GM10248 (cell line): Measurements from ENCODE around the gene ATP8B3.

Experiments
- CTCF ChIA-PET: fragments of 300-600 bp; sonication (Branson Sonifier 250); formaldehyde crosslinking; extraction: SDS; loops from one replicate; lab custom pipeline; 2021; ENCODE audit warnings: antibody characterized with exemption; lab: Yijun Ruan, JAX
- POLR2A ChIA-PET: fragments of 350-650 bp; sonication (Branson Sonifier 250); formaldehyde crosslinking; extraction: SDS; loops from one replicate; lab custom pipeline; 2020; ENCODE audit warnings: antibody characterized with exemption; lab: Yijun Ruan, JAX
- DNase-seq: peaks from one replicate; pipeline ENCODE4 v3.0.0; 2012; ENCODE audit errors: extremely low spot score
- TF ChIP-seq, protein P1 (sequence below): IDR thresholded peaks from 2 replicates; pipeline ENCODE4 v1.5.1; 2012; ENCODE audit warnings: mild to moderate bottlenecking, low read depth; ENCODE audit errors: extremely low read depth, missing control alignments, control extremely low read depth

The ATP8B3 gene

DNA sequence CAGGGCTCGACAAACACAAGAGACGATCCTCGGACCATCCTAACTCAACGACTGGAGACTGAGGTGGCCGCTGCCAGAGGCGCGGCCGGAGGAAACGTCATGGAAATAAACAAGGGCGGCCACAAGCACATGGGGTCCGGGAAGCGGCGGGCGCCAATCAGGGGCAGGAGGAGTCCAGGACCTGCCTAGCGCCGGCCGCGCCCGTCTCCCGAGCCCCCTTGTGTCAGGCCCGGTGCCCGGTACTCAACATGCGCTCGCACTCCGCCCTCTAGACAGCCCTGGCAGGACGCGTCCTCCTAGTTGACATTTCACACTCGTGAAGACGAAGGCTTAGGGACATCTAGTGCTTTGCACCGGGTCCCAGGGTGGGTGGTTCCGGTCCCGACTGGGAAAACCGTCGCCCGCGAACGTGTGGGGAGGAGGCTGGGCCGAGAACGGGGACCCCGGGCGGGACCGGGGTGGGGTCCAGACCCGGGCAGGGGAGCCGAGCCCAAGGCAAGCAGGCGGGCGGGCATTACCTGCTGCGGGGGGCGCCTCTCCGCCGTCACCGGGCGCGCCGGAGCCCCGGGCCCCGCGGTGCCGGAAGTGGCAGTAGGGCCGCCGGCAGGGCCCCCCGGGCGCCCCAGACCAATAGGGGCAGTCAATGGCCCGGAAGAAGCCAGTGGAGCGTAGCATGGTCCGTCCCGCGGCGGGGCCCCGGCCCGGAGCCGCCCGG lies 35.8 kb upstream of the ATP8B3 start:
- ChIA-PET CTCF (interaction anchor here (1.1 to 2.4 kb wide), 4 partner anchors 10 to 175 kb away, joined by 3 to 21 read pairs (median 5); no protein-coding TSS in a partner anchor), POLR2A (no interaction called here)
- TF ChIP-seq, protein P1, sequence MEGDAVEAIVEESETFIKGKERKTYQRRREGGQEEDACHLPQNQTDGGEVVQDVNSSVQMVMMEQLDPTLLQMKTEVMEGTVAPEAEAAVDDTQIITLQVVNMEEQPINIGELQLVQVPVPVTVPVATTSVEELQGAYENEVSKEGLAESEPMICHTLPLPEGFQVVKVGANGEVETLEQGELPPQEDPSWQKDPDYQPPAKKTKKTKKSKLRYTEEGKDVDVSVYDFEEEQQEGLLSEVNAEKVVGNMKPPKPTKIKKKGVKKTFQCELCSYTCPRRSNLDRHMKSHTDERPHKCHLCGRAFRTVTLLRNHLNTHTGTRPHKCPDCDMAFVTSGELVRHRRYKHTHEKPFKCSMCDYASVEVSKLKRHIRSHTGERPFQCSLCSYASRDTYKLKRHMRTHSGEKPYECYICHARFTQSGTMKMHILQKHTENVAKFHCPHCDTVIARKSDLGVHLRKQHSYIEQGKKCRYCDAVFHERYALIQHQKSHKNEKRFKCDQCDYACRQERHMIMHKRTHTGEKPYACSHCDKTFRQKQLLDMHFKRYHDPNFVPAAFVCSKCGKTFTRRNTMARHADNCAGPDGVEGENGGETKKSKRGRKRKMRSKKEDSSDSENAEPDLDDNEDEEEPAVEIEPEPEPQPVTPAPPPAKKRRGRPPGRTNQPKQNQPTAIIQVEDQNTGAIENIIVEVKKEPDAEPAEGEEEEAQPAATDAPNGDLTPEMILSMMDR = no peak
- DNase-seq = no peak

DNA sequence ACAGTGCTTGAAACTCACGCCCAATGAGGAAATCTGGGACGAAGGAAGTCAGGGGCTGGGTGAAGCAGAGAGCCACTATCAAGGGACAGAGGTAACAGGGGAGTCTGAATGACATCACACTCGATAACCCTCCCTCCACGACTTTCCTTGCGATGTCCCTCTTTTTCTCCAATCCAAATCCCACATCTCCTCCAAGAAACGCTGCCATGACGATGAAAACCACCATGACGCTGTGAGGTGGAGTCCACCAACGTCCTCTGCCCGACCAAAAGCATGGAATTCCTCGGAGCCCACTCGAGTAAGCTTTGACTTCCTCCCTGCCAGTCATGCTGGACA lies 35.2 kb upstream of the ATP8B3 start:
- CTCF ChIA-PET = interaction anchor here (1.1 to 2.4 kb wide), 4 partner anchors 9 to 175 kb away, joined by 3 to 21 read pairs (median 5); no protein-coding TSS in a partner anchor

DNA sequence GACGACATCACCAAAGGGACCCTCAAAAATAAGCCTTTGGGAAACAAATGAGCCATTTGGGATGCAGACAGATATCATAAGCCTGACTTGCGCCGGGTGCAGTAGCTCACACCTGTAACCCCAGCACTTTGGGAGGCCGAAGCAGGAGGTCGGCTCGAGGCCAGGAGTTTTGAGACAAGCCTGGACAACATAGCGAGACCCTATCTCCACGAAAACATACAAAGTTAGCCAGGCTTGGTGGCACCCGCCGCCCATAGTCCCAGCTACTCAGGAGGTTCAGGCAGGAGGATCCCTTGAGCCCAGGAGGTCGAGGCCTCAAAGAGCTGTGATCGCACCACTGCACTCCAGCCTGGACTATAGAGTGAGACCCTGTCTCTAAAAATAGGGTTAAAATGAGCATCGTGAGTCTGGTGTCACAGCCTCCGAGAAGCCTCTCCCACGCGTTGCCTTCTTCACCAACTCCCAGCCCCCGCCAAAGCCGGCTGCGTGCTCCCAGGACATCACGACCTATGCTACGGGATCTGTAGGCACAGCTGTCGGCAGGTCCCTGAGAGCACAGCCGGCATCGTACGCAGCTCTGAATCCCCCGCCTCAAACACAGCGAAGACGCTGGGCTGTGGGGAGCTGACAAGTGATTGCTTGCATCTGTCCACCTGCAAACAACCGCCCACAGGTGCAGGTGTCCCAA lies 34.6 kb upstream of the ATP8B3 start:
- ChIA-PET POLR2A (no interaction called here), CTCF (interaction anchor here (1.0 to 2.4 kb wide), 5 partner anchors 9 to 174 kb away, joined by 3 to 21 read pairs (median 5); no protein-coding TSS in a partner anchor)
- DNase-seq = no peak
- TF ChIP-seq, protein P1 = no peak

More for the DNA sequence above, 35.2 kb upstream of the ATP8B3 start:
- TF ChIP-seq, protein P1 = no peak
- no peak for DNase-seq
- POLR2A ChIA-PET = no interaction called here

DNA sequence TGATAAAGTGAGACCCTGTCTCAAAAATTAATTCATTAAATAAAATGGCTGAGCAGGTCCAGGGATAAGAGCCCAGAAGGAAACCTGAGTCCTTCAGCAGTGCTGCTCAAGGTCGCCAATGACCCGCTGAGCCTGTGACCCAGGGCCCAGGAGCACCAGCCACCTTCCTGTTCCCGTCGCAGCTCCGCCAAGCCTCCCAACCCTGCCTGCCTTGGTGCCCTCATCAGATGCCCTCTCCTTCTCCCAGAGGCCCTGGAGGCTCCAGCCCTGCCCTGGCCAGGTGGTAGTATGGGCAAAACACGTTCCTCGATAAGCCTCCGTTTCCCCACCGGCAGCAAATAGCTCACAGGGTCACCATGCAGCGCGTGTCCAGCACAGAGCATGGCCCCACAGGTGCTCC lies 33.6 kb upstream of the ATP8B3 start:
- no peak for DNase-seq
- TF ChIP-seq, protein P1 = no peak
- CTCF ChIA-PET = interaction anchor here (1.0 to 4.6 kb wide), 3 partner anchors 8 to 20 kb away, joined by 3 to 21 read pairs (median 19); no protein-coding TSS in a partner anchor
- POLR2A ChIA-PET = no interaction called here

DNA sequence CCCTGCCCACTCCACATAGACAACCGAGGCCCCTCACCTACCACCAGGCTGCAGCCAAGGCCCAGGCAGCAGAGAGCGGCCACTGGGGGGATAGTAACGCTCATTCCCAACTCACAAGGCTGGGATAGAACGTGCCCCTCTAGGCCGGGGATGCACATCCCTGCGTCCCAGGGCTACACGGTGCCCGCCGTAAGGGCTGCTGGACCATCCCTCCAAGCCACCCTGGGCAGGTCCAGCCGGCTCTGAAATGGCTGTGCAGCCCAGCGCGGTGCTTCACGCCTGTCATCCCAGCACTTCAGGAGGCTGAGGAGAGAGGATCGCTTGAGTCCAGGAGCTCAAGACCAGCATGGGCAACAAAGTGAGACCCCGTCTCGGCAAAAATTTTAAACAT lies 33.0 kb upstream of the ATP8B3 start:
- DNase-seq = no peak
- ChIA-PET CTCF (interaction anchor here (4.6 kb wide), 1 partner anchor 19 kb away, joined by 19 read pairs; no protein-coding TSS in a partner anchor), POLR2A (no interaction called here)
- TF ChIP-seq, protein P1 = no peak

DNA sequence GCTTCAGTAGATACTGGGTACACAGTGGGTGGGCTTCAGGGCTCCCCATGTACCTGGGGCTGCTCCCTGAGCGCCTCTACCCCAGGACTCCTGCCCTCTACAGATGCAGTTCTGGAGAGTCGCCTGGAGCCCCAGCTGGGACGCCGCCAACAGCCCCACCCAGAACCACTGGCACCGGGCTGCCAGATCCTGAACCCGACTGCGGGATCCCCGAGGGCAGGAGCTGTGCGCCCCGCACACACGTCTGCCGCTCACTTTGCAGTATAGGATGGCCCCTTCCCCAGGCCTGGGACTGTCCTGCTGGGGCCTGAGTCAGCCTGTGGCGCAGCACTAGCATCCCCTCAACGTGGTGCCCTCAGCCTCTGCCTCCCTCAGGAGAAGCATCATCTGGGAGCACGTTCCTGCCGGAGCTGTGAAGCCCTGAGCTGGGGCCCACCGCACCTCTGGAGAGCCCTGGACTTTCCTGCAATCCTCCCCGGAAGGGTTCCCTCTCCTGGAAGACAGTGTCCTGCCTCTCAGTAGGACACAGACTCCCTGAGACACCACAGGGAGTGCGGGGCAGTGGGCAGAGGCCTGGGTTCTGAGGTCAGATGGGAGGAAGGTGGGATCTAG lies 32.5 kb upstream of the ATP8B3 start:
- ChIA-PET CTCF (interaction anchor here (4.6 kb wide), 1 partner anchor 19 kb away, joined by 19 read pairs; no protein-coding TSS in a partner anchor), POLR2A (no interaction called here)
- DNase-seq = no peak
- TF ChIP-seq, protein P1 = no peak
